ENCODE data around the gene SLC35A3. TPM values are rescaled to one million over a fixed set of nuclear protein-coding genes. Genes with fewer than 3 reads are reported as not detected.

Gene SLC35A3
- total and polyA plus RNA-seq, 10 of the 15 experiments (the other 5 are each of a cell fraction or from before 2014, with no cell fraction given): 3.6 to 24.3 (median 15.4) TPM

DNA sequence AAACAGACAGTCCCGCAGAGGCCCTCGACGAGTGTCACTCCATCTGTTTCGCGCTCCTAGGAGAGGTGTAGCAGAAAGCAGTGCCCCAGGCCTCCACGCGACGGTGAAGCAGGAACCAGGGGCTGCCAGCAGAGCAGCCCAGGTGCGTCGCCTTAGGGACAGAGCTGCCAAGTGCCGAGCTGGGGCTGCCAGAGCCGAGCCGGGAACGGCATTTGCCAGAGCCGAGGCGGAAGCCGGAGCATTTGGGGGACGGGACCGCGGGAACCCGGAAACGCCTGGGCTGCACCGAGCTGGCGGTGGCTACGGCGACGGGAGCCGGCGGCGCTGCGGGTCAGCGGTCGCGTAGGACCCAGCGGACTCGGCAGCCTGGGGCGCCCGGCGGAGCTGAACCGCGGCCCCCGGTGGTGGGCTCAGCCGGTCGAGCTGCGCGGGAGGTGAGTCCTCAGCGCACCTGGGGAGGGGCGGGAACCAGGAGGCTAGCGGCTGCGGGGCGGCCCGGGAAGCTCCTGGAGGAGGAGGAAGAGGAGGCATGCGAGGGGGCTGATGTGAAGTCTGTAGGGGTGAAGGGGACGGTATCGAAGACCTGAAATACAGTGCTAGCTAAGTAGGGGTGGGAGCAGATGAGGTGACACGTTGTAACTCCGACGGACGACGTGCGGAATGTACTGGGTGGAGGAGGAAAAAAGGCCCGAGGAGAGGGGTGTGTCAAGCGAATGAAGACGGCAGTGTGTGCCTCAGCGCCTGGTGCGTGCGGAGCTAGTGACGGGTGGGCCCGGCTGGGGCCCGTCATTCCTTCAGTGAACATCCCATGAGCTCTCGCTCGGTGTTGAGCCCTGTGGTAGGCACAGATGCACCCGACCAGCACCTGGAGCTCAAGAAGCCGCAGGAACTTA, at the start of gene SLC35A3 (continued):
- TF ChIP-seq MEF2A (IDR thresholded peaks at IDR 0.05; ENCODE audit: insufficient read depth, low read depth, low read length) (peak; percentile 57; the same call in 1 of the 2 replicates), SP1 (IDR thresholded peaks at IDR 0.05; ENCODE audit: low read depth, low read length) (peak; percentile 43), BHLHE40 (IDR thresholded peaks at IDR 0.05; ENCODE audit: borderline replicate concordance in 1 of 2, low read depth in 2 of 2, low read length in 1 of 2) (peak; percentile 42 to 63), RELB (IDR thresholded peaks at IDR 0.05; ENCODE audit: low read depth) (peak; percentile 77), RUNX3 (IDR thresholded peaks at IDR 0.05; ENCODE audit: low read length) (peak; percentile 65), LARP7 (IDR thresholded peaks at IDR 0.05) (peak; percentile 97), CEBPZ (IDR thresholded peaks at IDR 0.05; ENCODE audit: low read depth, low read length) (no peak), CHD2 (IDR thresholded peaks at IDR 0.05; ENCODE audit: borderline replicate concordance, low read depth, low read length) (peak; percentile 71; the same call in 1 of the 2 replicates), USF1 (IDR thresholded peaks at IDR 0.05; ENCODE audit: borderline replicate concordance, extremely low read length, insufficient read depth, low read depth, low read length) (no peak), ETV6 (conservative IDR thresholded peaks at IDR 0.05 in 1 of 2, IDR thresholded peaks at IDR 0.05 in 1 of 2; ENCODE audit: borderline replicate concordance in 1 of 2, low read depth in 1 of 2) (peak in 1 of 2 experiments; percentile 39; a peak in 1 of 4 replicates), ZNF384 (IDR thresholded peaks at IDR 0.05; ENCODE audit: borderline replicate concordance, low read depth, low read length) (no peak), DPF2 (IDR thresholded peaks at IDR 0.05) (peak; percentile 86; the same call in 1 of the 2 replicates), SIX5 (IDR thresholded peaks at IDR 0.05; ENCODE audit: low read depth, low read length, severe bottlenecking) (peak; percentile 65), SUPT20H (IDR thresholded peaks at IDR 0.05; ENCODE audit: borderline replicate concordance, control insufficient read depth, low read depth, low read length) (no peak), HDGF (IDR thresholded peaks at IDR 0.05) (peak; percentile 24), ATF2 (IDR thresholded peaks at IDR 0.05; ENCODE audit: low read length) (no peak), NFXL1 (IDR thresholded peaks at IDR 0.05; ENCODE audit: borderline replicate concordance) (no peak)
